WTC11 (cell line): ENCODE results near the gene SVOP.

Source experiments
- ATF1 ChIP-seq: sonication (generic); formaldehyde crosslinking; IDR thresholded peaks from 2 replicates; pipeline ENCODE4 v1.8.1; 2023; ENCODE audit warnings: mild to moderate bottlenecking, moderate library complexity, missing genetic modification reagents
- CTCF ChIP-seq: fragments of 200-600 bp; IDR thresholded peaks from 2 replicates; pipeline ENCODE4 v1.8.0; 2022; ENCODE audit warnings: antibody characterized with exemption
- NR2C2 ChIP-seq: sonication (generic); formaldehyde crosslinking; IDR thresholded peaks from 2 replicates; pipeline ENCODE4 v1.8.0; 2022; ENCODE audit warnings: mild to moderate bottlenecking, missing genetic modification reagents

GRCh38 chr12:109033239-109034196 is 12.7 kb upstream of the SVOP start:
- TF ChIP-seq CTCF (no peak), ATF1 (no peak), NR2C2 (CRISPR knock-in tag) (no peak)
